IMR-90 (cell line): Measurements from ENCODE around the gene MYO9A. TPM values are rescaled to one million over a fixed set of nuclear protein-coding genes. Genes with fewer than 3 reads are reported as not detected.

Experiments used
- ATAC-seq: fragments of 200-7000 bp; cut with Tn5 transposase; 2 replicates; pipeline ENCODE4 v1.9.1; 2020; ENCODE audit warnings: low read depth, mild to moderate bottlenecking, moderate library complexity
- BruUV-seq: library from RNA; stranded (reverse); fragments of 400-500 nt; replicated peaks from 2 replicates; lab custom pipeline; 2021; lab: Mats Ljungman, UMichigan
- CTCF ChIA-PET: fragments of 300-600 bp; formaldehyde crosslinking; extraction: SDS; loops from one replicate; lab custom pipeline; 2021; ENCODE audit warnings: antibody characterized with exemption; lab: Yijun Ruan, JAX
- POLR2A ChIA-PET: fragments of 300-600 bp; sonication (Branson Sonifier 250); formaldehyde crosslinking; loops from one replicate; lab custom pipeline; 2022; ENCODE audit warnings: antibody characterized with exemption; ENCODE audit not compliant: unreplicated experiment; lab: Charles Lee
- DNase-seq: peaks from one replicate; pipeline ENCODE4 v3.0.0; 2013
- H2AFZ ChIP-seq: replicated peaks from 2 replicates; pipeline ENCODE3; 2013; ENCODE audit warnings: low read length, mild to moderate bottlenecking; ENCODE audit not compliant: poor library complexity
- H2AK5ac ChIP-seq: 2 replicates; pipeline ENCODE4 v1.6.1; 2013; ENCODE audit warnings: low read depth, low read length, inconsistent platforms
- H2AK9ac ChIP-seq: replicated peaks from 2 replicates; pipeline ENCODE3; 2013; ENCODE audit warnings: mild to moderate bottlenecking, low read depth, low read length, moderate library complexity; ENCODE audit not compliant: poor library complexity
- H2BK120ac ChIP-seq: 2 replicates; pipeline ENCODE4 v1.6.1; 2013; ENCODE audit warnings: low read depth, low read length, inconsistent platforms
- H2BK15ac ChIP-seq: 3 replicates; pipeline ENCODE4 v1.6.1; 2013; ENCODE audit warnings: low read depth, low read length, inconsistent platforms
- H2BK20ac ChIP-seq: 2 replicates; pipeline ENCODE4 v1.6.1; 2013; ENCODE audit warnings: low read depth, mild to moderate bottlenecking, inconsistent platforms, low read length, moderate library complexity
- H2BK5ac ChIP-seq: 2 replicates; pipeline ENCODE4 v1.6.1; 2013; ENCODE audit warnings: mild to moderate bottlenecking, low read depth, low read length, inconsistent platforms; ENCODE audit not compliant: poor library complexity, severe bottlenecking
- H3K14ac ChIP-seq: replicated peaks from 2 replicates; pipeline ENCODE4 v1.6.1; 2013; ENCODE audit warnings: low read depth, low read length, inconsistent platforms
- H3K18ac ChIP-seq: 2 replicates; pipeline ENCODE4 v1.6.1; 2013; ENCODE audit warnings: low read depth, low read length, control low read depth
- H3K23ac ChIP-seq: 2 replicates; pipeline ENCODE4 v1.6.1; 2013; ENCODE audit warnings: low read depth, low read length, inconsistent platforms
- H3K27ac ChIP-seq: 2 replicates; pipeline ENCODE4 v1.5.1; 2013; ENCODE audit warnings: mild to moderate bottlenecking, control low read depth, low read length; ENCODE audit not compliant: insufficient read depth
- H3K27me3 ChIP-seq: 2 replicates; pipeline ENCODE4 v1.6.1; 2013; ENCODE audit warnings: low read length; ENCODE audit not compliant: control insufficient read depth, insufficient read depth
- H3K36me3 ChIP-seq: 2 replicates; pipeline ENCODE4 v1.6.1; 2013; ENCODE audit warnings: low read length, mixed read lengths; ENCODE audit not compliant: control insufficient read depth, insufficient read depth
- H3K4ac ChIP-seq: 2 replicates; pipeline ENCODE4 v1.6.1; 2013; ENCODE audit warnings: low read depth, low read length, inconsistent platforms
- H3K4me1 ChIP-seq: 2 replicates; pipeline ENCODE4 v1.6.1; 2013; ENCODE audit warnings: low read length, mixed read lengths; ENCODE audit not compliant: control insufficient read depth, insufficient read depth
- H3K4me2 ChIP-seq: 2 replicates; pipeline ENCODE4 v1.6.1; 2013; ENCODE audit warnings: low read depth, mild to moderate bottlenecking, control low read depth, low read length, moderate library complexity
- H3K4me3 ChIP-seq: 2 replicates; pipeline ENCODE4 v1.5.1; 2013; ENCODE audit warnings: low read depth, mild to moderate bottlenecking, control low read depth, low read length, moderate library complexity; ENCODE audit not compliant: insufficient read depth
- H3K56ac ChIP-seq: 2 replicates; pipeline ENCODE4 v1.6.1; 2013; ENCODE audit warnings: low read length, inconsistent platforms; ENCODE audit not compliant: insufficient read depth; ENCODE audit errors: extremely low read depth
- H3K79me1 ChIP-seq, 2 experiments: 2 replicates each; pipeline ENCODE4 v1.6.1; 2013; ENCODE audit warnings: low read length in 2 of 2, inconsistent platforms in 1 of 2, low read depth in 1 of 2
- H3K9ac ChIP-seq: 2 replicates; pipeline ENCODE4 v1.6.1; 2013; ENCODE audit warnings: low read depth, low read length, control low read depth
- H3K9me1 ChIP-seq: 2 replicates; pipeline ENCODE4 v1.6.1; 2013; ENCODE audit warnings: low read length, inconsistent platforms; ENCODE audit not compliant: insufficient read depth
- H3K9me3 ChIP-seq: 2 replicates; pipeline ENCODE4 v1.6.1; 2013; ENCODE audit warnings: low read length; ENCODE audit not compliant: control insufficient read depth, insufficient read depth
- H4K20me1 ChIP-seq: 2 replicates; pipeline ENCODE4 v1.6.1; 2013; ENCODE audit warnings: low read length, inconsistent platforms; ENCODE audit not compliant: insufficient read depth
- H4K5ac ChIP-seq: 2 replicates; pipeline ENCODE4 v1.6.1; 2013; ENCODE audit warnings: mild to moderate bottlenecking, low read depth, low read length, control low read depth
- H4K8ac ChIP-seq, 2 experiments: 2 replicates each; pipeline ENCODE4 v1.6.1; 2013; ENCODE audit warnings: low read depth in 2 of 2, low read length in 2 of 2, control low read depth in 1 of 2, inconsistent platforms in 1 of 2
- H4K91ac ChIP-seq: 2 replicates; pipeline ENCODE4 v1.6.1; 2013; ENCODE audit warnings: low read depth, low read length, inconsistent platforms; ENCODE audit not compliant: insufficient read depth
- RAD21 ChIP-seq: IDR thresholded peaks from 2 replicates; pipeline ENCODE4 v1.6.1; 2012; ENCODE audit warnings: low read length, improper control_type of control experiment
- RFX5 ChIP-seq: IDR thresholded peaks from 2 replicates; pipeline ENCODE4 v1.8.0; 2012; ENCODE audit warnings: low read depth, mild to moderate bottlenecking, low read length, moderate library complexity
- WGBS, 2 experiments: methylation state at CpG; one replicate each; pipeline versions ENCODE4 v1.1.5 to v1.1.7; 2013; ENCODE audit warnings: missing lambda C conversion rate in 2 of 2; ENCODE audit not compliant: insufficient read length in 1 of 2; ENCODE audit errors: extremely low coverage in 2 of 2; 5-methylcytosine and 5-hydroxymethylcytosine counted together
- dilution Hi-C: fragments of 300-500 bp; cut with HindIII; formaldehyde crosslinking; loops from one replicate; pipeline ENCODE4 v1.14.3; 2018; ENCODE audit warnings: low sequenced_read_pairs; ENCODE audit not compliant: unreplicated experiment
- in situ Hi-C: fragments of 300-500 bp; cut with MboI; formaldehyde crosslinking; loops from 3 replicates; pipeline ENCODE4 v1.14.3; 2019; ENCODE audit warnings: low sequenced_read_pairs, inconsistent platforms, mixed read lengths
- intact Hi-C: fragments of 100-400 bp; cut with micrococcal nuclease; formaldehyde crosslinking; loops from 2 replicates; pipeline ENCODE4 v1.10.0; 2022
- polyA plus RNA-seq, 3 experiments: library from polyadenylated mRNA; depleted of rRNA; stranded (reverse); fragments of >200 nt; gene quantifications; 2 replicates each; pipeline ENCODE4 v1.2.3, GENCODE V29; 2012; ENCODE audit warnings: low replicate concordance in 1 of 3
- total RNA-seq: library from RNA; depleted of rRNA; stranded (reverse); fragments of >200 nt; gene quantifications from 2 replicates; pipeline ENCODE4 v1.2.3, GENCODE V29; 2012

Gene MYO9A
- total and polyA plus RNA-seq, 2 of the 4 experiments (the other 2 are of a cell fraction): 6.0 to 49.5 TPM

DNA sequence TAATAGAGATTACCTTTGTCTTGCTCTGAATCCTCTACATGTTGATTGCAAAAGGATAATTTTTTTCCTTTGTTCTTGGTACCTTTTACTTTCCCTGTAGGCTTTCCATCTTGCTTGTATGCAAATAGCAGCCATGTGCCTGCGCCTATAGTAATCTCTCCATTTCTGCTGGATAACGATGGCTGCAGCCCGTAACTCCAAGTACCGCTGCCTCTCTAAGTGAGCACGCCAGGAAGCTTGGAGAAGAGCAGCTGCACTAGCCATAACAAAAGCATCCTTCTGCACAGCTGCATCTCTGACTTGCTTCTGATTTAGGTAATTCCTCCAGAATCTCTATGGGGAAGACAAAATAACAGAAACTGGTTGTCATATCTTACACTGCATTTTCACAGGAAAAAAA is 218.3 kb downstream of the MYO9A start:
- H2BK120ac ChIP-seq: no peak overlapping the region
- no peaks in the 10 kb centered on the region for H4K20me1 ChIP-seq
- WGBS, 2 experiments: 100% methylated on average over 1 of the region's 5 CpGs; no CpG with 5 or more reads in 1 of the 2 experiments
- no peak overlapping the region for H3K18ac ChIP-seq
- ChIA-PET CTCF (no interaction called here), POLR2A (no interaction called here)
- no peak overlapping the region for H3K4me2 ChIP-seq
- H2BK20ac ChIP-seq: no peak overlapping the region
- in situ Hi-C loops: no loop called here
- no peaks in the 10 kb centered on the region for H3K79me1 ChIP-seq
- H3K23ac ChIP-seq: no peak overlapping the region
- H3K14ac ChIP-seq: no peak overlapping the region
- no TSS peak for BruUV-seq
- no peak for DNase-seq
- no peak overlapping the region for H4K5ac ChIP-seq
- H2AFZ ChIP-seq: no peak overlapping the region
- no peak overlapping the region for H3K27ac ChIP-seq
- H3K4me3 ChIP-seq: no peak overlapping the region
- H3K9me3 ChIP-seq: no peaks in the 10 kb centered on the region
- no peaks in the 10 kb centered on the region; the same call in 1 of the 2 replicates for H3K9me1 ChIP-seq
- dilution Hi-C loops: no loop called here
- H2BK5ac ChIP-seq: no peak overlapping the region
- no peak overlapping the region for H4K91ac ChIP-seq
- H3K27me3 ChIP-seq: no peaks in the 10 kb centered on the region
- H3K9ac ChIP-seq: no peak overlapping the region
- H3K4me1 ChIP-seq: no peaks in the 10 kb centered on the region
- ATAC-seq: no peak
- no peak overlapping the region for H4K8ac ChIP-seq
- H2BK15ac ChIP-seq: no peak overlapping the region
- H3K36me3 ChIP-seq: peaks cover 20% of the 10 kb centered on the region
- no peak overlapping the region for H2AK9ac ChIP-seq
- H2AK5ac ChIP-seq: no peak overlapping the region
- H3K56ac ChIP-seq: no peak overlapping the region
- no peak overlapping the region for H3K4ac ChIP-seq
- TF ChIP-seq RFX5 (no peak), RAD21 (no peak)
- intact Hi-C loops: no loop called here
